HepG2 (cell line): ENCODE measurements around the gene MPV17L2.

Experiments
- CTCF ChIP-seq: sonication (generic); formaldehyde crosslinking; IDR thresholded peaks from 2 replicates; pipeline ENCODE4 v1.5.0; 2020; ENCODE audit warnings: mild to moderate bottlenecking, missing genetic modification reagents, moderate library complexity
- EZH2 ChIP-seq: conservative IDR thresholded peaks from 2 replicates; pipeline ENCODE4 v1.6.1; 2012; ENCODE audit warnings: mild to moderate bottlenecking, low read depth, low read length, moderate library complexity
- NR2F1 ChIP-seq, 2 experiments: fragments of 450-650 bp in 1 of 2; formaldehyde crosslinking in 1 of 2; IDR thresholded peaks; 2 replicates each; pipeline versions ENCODE4 v1.5.0 to v1.6.1; 2016 to 2020; ENCODE audit warnings: mild to moderate bottlenecking in 1 of 2, missing compliant biosample characterization in 1 of 2, missing genetic modification reagents in 1 of 2, moderate library complexity in 1 of 2
- SETDB1 ChIP-seq: sonication (generic); formaldehyde crosslinking; IDR thresholded peaks from 2 replicates; pipeline ENCODE4 v1.5.1; 2020; ENCODE audit warnings: missing genetic modification reagents, mild to moderate bottlenecking, borderline replicate concordance
- ZC3H4 ChIP-seq: sonication (generic); formaldehyde crosslinking; IDR thresholded peaks from 2 replicates; pipeline ENCODE4 v1.4.0; 2020; ENCODE audit warnings: missing genetic modification reagents, borderline replicate concordance
- ZKSCAN5 ChIP-seq: sonication (generic); formaldehyde crosslinking; IDR thresholded peaks from 2 replicates; pipeline ENCODE4 v1.5.1; 2020; ENCODE audit warnings: mild to moderate bottlenecking, missing genetic modification reagents

- no peak for TF ChIP-seq SETDB1 (CRISPR knock-in tag)
- TF ChIP-seq ZKSCAN5 (CRISPR knock-in tag), result no peak
- no peak for TF ChIP-seq EZH2
- no peak for TF ChIP-seq ZC3H4
- no peak for TF ChIP-seq CTCF (CRISPR knock-in tag)
- TF ChIP-seq NR2F1 (CRISPR knock-in tag; IDR thresholded peaks at IDR 0.05), result no peak
Observed at GRCh38 chr19:18145391-18145999, 47.5 kb upstream of the MPV17L2 start.
